Kidney capillary endothelial cell (primary cell): ENCODE measurements around the gene TDP2.
"Not testable (repeated sequence)": the region's sequence is repeated elsewhere in the genome, so short reads cannot be mapped to it uniquely, and the experiment has no call there.

Source experiments
- DNase-seq: peaks from one replicate; pipeline ENCODE4 v3.0.0-alpha.2; 2018; ENCODE audit warnings: low spot score

The TDP2 gene

GRCh38 chr6:24680582-24680981, 13.9 kb upstream of the TDP2 start:
- DNase-seq, result no peak

DNA sequence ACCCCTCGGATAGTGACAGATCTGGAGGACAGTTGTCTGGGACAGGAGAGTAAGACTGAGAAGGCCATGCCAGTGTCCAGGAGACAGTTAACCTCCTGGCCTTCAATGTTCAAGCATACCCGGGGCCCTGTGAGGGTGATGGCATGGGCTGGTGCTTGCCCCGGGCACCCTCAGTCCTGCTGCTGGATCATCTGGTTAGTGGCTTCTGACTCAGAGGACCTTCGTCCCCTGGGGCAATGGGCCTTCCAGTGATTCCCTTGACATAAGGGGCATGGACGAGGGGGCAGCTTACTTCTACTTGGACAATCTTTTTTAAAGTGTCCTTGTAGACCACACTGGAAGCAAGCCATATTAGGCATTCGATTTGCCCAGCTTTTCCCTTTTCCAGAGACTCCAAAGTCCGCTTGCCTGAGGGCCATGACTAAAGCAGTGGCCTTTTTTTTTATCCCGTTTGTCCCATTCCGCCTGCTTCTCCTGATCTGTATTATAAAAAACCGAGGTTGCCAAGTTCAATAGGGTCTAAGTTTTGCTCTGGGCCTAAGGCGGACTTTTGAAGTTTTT, 12.2 kb upstream of the TDP2 start:
- not testable (repeated sequence) for DNase-seq

GRCh38 chr6:24673625-24674024, 6.9 kb upstream of the TDP2 start:
- no peak for DNase-seq

- DNase-seq, result no peak
Observed at GRCh38 chr6:24672620-24673182, 6.0 kb upstream of the TDP2 start.

- not testable (repeated sequence) for DNase-seq
Observed at GRCh38 chr6:24671077-24671476, 4.4 kb upstream of the TDP2 start.

DNA sequence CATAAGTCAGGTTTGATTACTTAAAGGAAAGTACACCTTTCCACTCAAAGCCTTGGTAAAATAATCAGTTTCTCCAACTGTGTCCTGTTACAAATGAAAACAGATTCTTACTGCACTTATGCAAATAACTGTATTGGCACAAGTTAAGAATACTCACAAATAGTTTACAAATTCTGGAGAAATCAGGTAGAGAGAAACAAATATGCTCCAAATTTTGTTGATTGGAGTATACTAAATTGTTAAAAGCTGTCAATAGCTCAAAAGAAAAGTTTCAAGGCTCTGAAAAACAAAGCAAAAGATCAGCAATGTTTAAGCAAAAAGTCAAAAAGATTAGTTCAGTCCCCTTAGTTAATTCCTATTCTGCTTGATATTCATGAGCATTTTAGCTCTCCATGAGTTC, 3.8 kb upstream of the TDP2 start:
- not testable (repeated sequence) for DNase-seq

GRCh38 chr6:24668997-24669361, 2.3 kb upstream of the TDP2 start:
- no peak for DNase-seq

GRCh38 chr6:24668066-24668996, 1.6 kb upstream of the TDP2 start:
- not testable (repeated sequence) for DNase-seq

GRCh38 chr6:24667378-24667803, 692 bp upstream of the TDP2 start:
- DNase-seq, result no peak

GRCh38 chr6:24666097-24666640, 530 bp downstream of the TDP2 start:
- peak; percentile 13 for DNase-seq

GRCh38 chr6:24664046-24664987, 2.4 kb downstream of the TDP2 start:
- DNase-seq, result no peak

GRCh38 chr6:24663189-24663588, 3.5 kb downstream of the TDP2 start:
- no peak for DNase-seq

DNA sequence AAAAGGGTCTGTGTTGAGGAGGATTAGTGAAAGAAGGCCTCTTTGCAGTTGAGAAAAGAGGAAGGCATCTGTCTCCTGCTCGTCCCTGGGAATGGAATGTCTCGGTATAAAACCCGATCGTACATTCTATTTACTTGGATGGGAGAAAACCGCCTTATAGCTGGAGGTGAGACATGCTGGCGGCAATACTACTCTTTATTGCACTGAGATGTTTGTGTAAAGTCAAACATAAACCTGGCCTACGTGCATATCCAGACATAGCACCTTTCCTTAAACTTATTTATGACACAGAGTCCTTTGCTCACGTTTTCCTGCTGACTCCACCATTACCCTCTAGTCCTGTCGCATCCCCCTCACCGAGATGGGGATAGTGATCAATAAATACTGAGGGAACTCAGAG, 4.5 kb downstream of the TDP2 start:
- no peak for DNase-seq

DNA sequence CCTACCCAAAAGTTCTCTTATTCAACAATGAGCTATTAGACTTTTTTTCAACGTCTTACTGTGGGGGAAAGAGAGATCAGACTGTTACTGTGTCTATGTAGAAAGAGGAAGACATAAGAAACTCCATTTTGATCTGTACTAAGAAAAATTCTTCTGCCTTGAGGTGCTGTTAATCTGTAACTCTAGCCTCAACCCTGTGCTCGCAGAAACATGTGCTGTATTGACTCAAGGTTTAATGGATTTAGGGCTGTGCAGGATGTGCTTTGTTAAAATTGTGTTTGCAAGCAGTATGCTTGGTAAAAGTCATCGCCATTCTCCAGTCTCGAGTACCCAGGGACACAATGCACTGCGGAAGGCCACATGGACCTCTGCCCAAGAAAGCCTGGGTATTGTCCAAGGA, 4.9 kb downstream of the TDP2 start:
- DNase-seq, result not testable (repeated sequence)

DNA sequence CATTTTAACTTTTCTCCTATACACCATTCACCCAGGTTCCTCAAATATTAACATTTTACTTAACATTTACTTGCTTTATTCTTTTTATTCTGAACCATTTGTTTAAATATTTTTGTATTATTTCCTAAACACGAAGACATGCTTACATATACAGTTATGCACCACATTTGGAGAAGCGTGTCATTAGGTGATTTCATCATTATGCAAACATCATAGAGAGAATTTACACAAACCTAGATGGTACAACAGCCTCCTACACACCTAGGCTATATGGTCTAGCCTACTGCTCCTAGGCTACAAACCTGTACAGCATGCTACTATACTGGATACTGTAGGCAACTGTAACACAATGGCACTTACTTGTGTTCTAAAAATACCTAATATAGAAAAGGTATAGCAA, 6.6 kb downstream of the TDP2 start:
- no peak for DNase-seq

DNA sequence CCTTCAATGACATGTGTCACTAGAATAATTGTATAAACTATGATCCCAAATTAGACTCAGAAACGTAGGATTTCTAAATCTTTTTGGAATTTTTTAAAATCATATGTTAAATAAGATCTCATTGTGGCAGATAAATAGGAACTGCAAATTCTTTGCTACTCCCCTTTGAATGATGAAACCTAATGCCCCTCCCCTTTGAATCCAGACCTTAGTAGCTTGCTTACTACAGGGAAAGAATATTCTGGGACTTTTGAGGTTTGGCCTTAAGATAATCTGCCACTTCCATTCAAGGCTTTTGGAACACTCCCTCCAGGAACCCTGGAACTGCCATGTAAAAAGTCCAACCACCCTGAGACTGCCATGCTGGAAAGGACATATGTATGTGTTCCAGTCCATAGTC, 7.1 kb downstream of the TDP2 start:
- no peak for DNase-seq

GRCh38 chr6:24658573-24659560, 7.8 kb downstream of the TDP2 start:
- DNase-seq, result no peak

GRCh38 chr6:24655215-24655614, 11.5 kb downstream of the TDP2 start:
- DNase-seq, result no peak

DNA sequence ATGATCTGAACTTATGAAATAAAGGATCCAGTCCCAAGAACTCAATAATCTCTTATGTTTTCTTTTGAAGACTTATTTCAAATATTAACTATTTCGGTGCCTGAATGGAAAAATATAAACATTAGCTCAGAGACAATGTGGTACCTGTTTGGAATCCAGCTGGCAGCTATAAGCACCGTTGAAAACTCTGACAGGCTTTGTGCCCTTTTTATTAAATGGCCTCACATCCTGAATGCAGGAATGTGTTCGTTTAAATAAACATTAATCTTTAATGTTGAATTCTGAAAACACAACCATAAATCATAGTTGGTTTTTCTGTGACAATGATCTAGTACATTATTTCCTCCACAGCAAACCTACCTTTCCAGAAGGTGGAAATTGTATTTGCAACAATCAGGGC, 16.3 kb downstream of the TDP2 start:
- no peak for DNase-seq

DNA sequence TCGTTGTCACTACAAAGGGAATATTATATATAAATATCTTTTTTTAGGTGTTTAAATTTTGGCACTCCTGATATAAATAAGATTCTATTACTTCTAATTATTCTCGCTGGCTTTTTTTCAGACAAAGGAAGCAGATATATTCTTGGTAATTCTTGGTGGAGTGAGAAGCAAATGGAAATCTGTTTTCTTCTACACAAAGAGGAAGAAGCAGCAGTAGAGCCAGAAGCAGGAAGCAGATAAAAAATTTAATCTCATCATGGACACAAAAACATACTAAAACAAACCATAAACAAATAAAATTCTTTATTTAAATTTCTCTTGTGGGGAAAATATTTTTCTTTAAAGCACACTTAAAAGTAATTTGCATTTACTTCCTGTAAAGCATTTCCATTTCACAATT, 17.0 kb downstream of the TDP2 start:
- no peak for DNase-seq

- DNase-seq, result no peak
Observed at GRCh38 chr6:24648276-24648675, 18.4 kb downstream of the TDP2 start.
